Thyroid gland (tissue), 4 donors: Measurements from ENCODE around the gene PWWP2A.

Experiments
- POLR2A ChIP-seq, 2 donors: fragments of 450-650 bp; IDR thresholded peaks; one replicate each; pipeline ENCODE4 v1.6.1; 2017; ENCODE audit warnings: antibody characterized with exemption in 2 of 2, mild to moderate bottlenecking in 2 of 2, moderate library complexity in 1 of 2
- TF ChIP-seq, protein P1 (sequence below), 6 experiments: fragments of 200-600 bp in 3 of 6; fragments of 450-650 bp in 3 of 6; sonication (generic) in 3 of 6; IDR thresholded peaks; one replicate each; pipeline ENCODE4 v1.5.1; 2016 to 2019; ENCODE audit warnings: antibody characterized with exemption in 6 of 6, mild to moderate bottlenecking in 2 of 6, inconsistent platforms in 1 of 6, moderate library complexity in 1 of 6

DNA sequence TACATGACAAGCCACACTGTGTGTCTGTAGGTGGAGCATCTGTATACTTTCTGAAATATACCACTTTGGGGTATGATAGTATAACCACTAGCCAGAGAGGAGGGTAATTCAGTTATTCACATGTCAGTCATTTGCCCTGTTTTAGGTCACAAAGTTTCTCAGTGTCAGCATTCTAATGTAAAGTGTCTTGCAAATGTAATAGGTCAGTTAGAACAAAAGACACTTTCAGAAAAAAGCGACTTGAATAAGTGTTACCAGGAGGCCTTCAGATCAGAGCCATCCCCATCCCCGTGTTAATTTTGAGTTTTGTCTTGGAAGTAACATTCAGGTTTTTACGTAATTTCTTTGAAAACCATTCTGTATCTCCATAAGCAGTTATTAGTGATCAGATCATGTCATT is 76.6 kb downstream of the PWWP2A start:
- TF ChIP-seq, protein P1, sequence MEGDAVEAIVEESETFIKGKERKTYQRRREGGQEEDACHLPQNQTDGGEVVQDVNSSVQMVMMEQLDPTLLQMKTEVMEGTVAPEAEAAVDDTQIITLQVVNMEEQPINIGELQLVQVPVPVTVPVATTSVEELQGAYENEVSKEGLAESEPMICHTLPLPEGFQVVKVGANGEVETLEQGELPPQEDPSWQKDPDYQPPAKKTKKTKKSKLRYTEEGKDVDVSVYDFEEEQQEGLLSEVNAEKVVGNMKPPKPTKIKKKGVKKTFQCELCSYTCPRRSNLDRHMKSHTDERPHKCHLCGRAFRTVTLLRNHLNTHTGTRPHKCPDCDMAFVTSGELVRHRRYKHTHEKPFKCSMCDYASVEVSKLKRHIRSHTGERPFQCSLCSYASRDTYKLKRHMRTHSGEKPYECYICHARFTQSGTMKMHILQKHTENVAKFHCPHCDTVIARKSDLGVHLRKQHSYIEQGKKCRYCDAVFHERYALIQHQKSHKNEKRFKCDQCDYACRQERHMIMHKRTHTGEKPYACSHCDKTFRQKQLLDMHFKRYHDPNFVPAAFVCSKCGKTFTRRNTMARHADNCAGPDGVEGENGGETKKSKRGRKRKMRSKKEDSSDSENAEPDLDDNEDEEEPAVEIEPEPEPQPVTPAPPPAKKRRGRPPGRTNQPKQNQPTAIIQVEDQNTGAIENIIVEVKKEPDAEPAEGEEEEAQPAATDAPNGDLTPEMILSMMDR (IDR thresholded peaks at IDR 0.05), result no peak
- no peak for TF ChIP-seq POLR2A (IDR thresholded peaks at IDR 0.05)
